HG03280 (cell line): Measurements from ENCODE around the gene CFAP99.

Source experiments
- ATAC-seq: cut with Tn5 transposase; IDR thresholded peaks from one replicate; pipeline ENCODE4 v1.9.1; 2021; ENCODE audit warnings: mild to moderate bottlenecking, moderate library complexity; ENCODE audit not compliant: unreplicated experiment

Gene CFAP99

GRCh38 chr4:2411786-2412510 lies 6.8 kb upstream of the CFAP99 start:
- ATAC-seq: no peak

- ATAC-seq: peak; percentile 16
Measured at GRCh38 chr4:2412534-2412884, 6.2 kb upstream of the CFAP99 start.

- peak; percentile 51 for ATAC-seq
Measured at GRCh38 chr4:2412885-2413716, 5.7 kb upstream of the CFAP99 start.

- no peak for ATAC-seq
Measured at GRCh38 chr4:2413821-2414610, 4.7 kb upstream of the CFAP99 start.

GRCh38 chr4:2415213-2415612 lies 3.5 kb upstream of the CFAP99 start:
- ATAC-seq: no peak

GRCh38 chr4:2415881-2416563 lies 2.7 kb upstream of the CFAP99 start:
- no peak for ATAC-seq

GRCh38 chr4:2416564-2417225 lies 2.1 kb upstream of the CFAP99 start:
- no peak for ATAC-seq

- ATAC-seq: no peak
Measured at GRCh38 chr4:2417226-2417764, 1.5 kb upstream of the CFAP99 start.

- ATAC-seq: peak; percentile 1
Measured at GRCh38 chr4:2417765-2418649, 748 bp upstream of the CFAP99 start, which contains the start of gene ZFYVE28. TSS of gene ZFYVE28 (minus strand) at chr4:2418645. CDS start at chr4:2418323, 322 bp downstream.

- no peak for ATAC-seq
Measured at GRCh38 chr4:2419814-2420213, 1.1 kb downstream of the CFAP99 start.

- ATAC-seq: no peak
Measured at GRCh38 chr4:2421928-2422327, 3.2 kb downstream of the CFAP99 start.

- no peak for ATAC-seq
Measured at GRCh38 chr4:2423066-2423465, 4.3 kb downstream of the CFAP99 start.

GRCh38 chr4:2423695-2424094 lies 4.9 kb downstream of the CFAP99 start:
- ATAC-seq: no peak

GRCh38 chr4:2424581-2424980 lies 5.8 kb downstream of the CFAP99 start:
- ATAC-seq: no peak

GRCh38 chr4:2425386-2426068 lies 6.8 kb downstream of the CFAP99 start:
- no peak for ATAC-seq

GRCh38 chr4:2426069-2426397 lies 7.3 kb downstream of the CFAP99 start:
- ATAC-seq: no peak

GRCh38 chr4:2426711-2427275 lies 8.0 kb downstream of the CFAP99 start:
- ATAC-seq: no peak
